ENCODE results near the gene ACSL1.
A peak's percentile ranks its signal among the peaks of the same experiment; 100 is the strongest.

ACSL1 gene

DNA sequence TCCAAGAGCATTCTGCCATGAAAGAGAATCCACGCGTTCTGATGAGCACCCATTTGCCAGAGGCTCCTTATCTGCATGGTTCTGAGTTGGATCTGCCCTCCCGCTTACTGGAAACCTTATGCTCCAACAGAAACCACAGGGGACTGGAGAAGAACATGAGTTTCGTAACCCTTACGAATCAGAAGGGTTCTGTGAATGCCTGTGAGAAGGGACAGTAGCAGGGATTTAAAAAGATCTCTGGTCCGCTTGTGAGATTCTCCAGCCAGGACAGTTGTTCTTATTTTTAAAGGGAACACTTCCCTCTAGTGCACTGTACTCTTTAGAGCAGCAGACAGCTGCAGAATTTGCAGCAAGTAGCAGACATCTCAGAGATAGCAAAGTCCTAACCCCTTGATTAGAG lies 69.4 kb downstream of the ACSL1 start:
- peak; percentile 74 for DNase-seq (ENCODE audit: low read depth)
- TF ChIP-seq, protein P1, sequence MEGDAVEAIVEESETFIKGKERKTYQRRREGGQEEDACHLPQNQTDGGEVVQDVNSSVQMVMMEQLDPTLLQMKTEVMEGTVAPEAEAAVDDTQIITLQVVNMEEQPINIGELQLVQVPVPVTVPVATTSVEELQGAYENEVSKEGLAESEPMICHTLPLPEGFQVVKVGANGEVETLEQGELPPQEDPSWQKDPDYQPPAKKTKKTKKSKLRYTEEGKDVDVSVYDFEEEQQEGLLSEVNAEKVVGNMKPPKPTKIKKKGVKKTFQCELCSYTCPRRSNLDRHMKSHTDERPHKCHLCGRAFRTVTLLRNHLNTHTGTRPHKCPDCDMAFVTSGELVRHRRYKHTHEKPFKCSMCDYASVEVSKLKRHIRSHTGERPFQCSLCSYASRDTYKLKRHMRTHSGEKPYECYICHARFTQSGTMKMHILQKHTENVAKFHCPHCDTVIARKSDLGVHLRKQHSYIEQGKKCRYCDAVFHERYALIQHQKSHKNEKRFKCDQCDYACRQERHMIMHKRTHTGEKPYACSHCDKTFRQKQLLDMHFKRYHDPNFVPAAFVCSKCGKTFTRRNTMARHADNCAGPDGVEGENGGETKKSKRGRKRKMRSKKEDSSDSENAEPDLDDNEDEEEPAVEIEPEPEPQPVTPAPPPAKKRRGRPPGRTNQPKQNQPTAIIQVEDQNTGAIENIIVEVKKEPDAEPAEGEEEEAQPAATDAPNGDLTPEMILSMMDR (IDR thresholded peaks at IDR 0.05; ENCODE audit: low read length, missing control alignments), result no peak

DNA sequence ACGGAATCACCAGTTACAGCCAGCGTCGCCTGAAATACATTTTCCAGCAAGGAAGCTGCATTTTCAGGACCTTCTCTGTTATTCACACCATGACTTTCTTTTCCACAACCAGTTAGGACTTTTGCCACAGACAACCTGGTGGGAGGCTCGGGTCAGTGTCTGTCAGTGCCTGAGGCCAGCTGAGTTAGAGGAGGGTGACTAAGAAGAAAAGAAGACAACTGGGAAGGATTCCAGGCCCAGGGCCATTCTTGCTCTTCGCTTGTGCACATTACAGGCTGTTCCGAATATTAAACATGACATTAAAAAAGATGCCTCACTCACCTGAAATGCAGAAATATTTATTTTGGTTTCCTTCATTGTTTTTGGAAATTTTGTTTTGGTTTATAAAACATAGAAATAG lies 70.5 kb downstream of the ACSL1 start:
- TF ChIP-seq, protein P1 (IDR thresholded peaks at IDR 0.05; ENCODE audit: low read length, missing control alignments), result no peak
- peak; percentile 38 for DNase-seq (ENCODE audit: low read depth)
- H3K4me3 ChIP-seq (replicated peaks; ENCODE audit: low read depth, low read length), result no peak overlapping the region

More for the DNA sequence above, 69.4 kb downstream of the ACSL1 start:
- H3K4me3 ChIP-seq (replicated peaks; ENCODE audit: low read depth, low read length), result no peak overlapping the region

DNA sequence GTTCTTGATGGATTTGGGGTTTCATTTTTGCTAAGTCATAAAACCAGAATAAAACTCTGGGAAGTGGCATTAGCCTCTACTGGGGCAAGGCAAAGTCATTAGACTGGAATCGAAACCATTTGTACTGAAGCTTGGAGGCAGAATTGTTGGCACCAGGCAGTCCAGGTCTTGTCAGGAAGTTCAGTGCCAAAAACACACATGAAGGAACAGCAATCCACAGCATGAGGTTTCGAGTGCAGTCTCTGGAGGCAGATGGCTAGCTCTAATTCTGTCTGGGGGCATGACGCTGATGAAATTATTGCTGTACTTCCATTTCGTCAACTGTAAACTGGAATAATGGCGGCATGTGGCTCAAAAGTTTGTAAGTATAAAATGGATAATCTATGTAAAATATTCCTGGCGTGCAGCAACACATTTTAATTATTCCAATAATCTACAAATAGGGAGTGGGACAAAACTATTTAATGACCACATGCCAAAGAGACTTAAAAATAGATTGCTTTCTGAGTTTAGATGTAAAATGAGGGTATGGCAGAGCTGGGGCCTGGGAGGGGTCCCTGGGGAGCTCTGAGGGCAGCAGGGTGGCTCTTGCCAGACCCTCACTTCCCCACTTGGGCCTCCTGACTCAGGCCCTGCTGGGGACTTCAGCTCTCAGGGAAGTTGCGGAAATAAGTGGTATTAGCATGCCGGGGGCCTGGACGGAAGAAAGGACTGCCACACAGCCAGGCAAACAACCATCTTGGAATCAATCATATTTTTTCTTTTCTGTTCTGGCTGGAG lies 73.1 kb downstream of the ACSL1 start:
- H3K4me3 ChIP-seq (replicated peaks; ENCODE audit: low read depth, low read length), result no peak overlapping the region
- TF ChIP-seq, protein P1 (IDR thresholded peaks at IDR 0.05; ENCODE audit: low read length, missing control alignments), result no peak
- DNase-seq (ENCODE audit: low read depth), result no peak

DNA sequence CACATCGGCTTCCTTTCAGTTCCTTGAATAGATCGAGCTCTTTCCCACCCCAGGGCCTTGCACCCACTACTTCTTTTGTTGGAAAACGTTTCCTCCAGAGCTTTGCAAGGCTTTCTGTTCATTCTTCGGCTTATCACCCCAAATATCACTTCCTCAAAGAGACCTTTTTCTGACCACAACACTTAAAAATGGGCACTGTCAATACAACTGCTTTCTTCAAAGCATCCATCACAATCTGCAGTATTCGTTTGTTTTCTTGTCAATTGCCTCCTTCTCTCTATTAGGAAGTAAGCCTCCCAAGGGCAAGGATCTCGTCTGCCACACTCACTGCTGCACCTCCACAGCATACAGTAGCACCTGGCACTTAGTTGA lies 74.2 kb downstream of the ACSL1 start:
- TF ChIP-seq, protein P1 (IDR thresholded peaks at IDR 0.05; ENCODE audit: low read length, missing control alignments), result no peak
- DNase-seq (ENCODE audit: low read depth), result no peak
- H3K4me3 ChIP-seq (replicated peaks; ENCODE audit: low read depth, low read length), result no peak overlapping the region

DNA sequence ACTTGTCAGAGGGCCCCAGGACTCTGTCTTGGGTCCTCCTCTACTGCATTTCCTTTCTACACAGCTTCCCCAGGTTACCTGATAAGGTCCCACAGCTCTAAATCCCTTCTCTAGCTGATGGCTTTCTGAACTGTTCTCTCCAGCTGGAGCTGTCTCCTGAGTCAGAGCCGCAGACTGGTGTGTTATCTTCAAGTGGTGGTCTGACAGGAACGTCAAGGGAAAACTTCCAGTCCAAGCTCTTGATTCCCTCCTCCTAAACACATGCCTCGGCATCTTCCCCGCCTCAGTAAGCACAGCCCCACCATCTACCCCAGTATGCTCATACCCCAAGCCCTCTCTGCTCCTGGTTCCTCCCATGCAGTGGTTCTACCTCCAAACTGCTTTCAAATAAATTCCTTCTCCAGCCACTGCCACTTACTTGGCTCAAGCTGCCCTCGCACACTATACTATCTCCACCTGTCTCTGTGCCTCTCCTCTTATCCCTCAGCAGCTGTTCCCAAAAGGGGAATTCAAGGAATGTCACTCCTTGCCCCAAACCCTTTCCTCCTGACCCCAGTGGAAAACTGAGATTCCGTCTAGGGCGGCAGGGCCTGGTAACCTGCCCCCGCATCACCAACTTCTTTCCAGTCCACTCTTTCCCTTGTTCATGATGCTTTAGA lies 74.7 kb downstream of the ACSL1 start:
- TF ChIP-seq, protein P1 (IDR thresholded peaks at IDR 0.05; ENCODE audit: low read length, missing control alignments), result no peak
- H3K4me3 ChIP-seq (replicated peaks; ENCODE audit: low read depth, low read length), result no peak overlapping the region
- DNase-seq (ENCODE audit: low read depth), result peak; percentile 39

DNA sequence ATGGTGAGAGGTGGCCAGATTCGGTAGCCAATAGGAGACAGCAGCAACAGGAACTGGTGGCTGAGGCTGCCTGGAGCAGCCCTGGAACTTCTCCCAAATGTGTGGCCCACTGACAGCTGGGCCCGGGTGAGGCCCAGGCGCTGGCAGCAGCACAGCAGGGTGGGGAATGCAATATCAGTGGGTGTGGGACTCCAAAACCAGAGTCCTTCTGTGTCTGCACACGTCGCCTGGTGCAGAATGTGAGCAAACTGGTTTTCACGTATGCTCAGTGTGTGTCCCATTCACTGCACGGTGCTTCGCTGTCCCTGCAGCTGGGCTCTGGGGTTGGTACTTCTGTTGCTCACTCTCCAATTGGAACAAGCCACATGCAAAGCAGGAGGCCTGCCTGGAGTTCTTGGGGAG lies 77.5 kb downstream of the ACSL1 start:
- no peak for DNase-seq (ENCODE audit: low read depth)
- H3K4me3 ChIP-seq (replicated peaks; ENCODE audit: low read depth, low read length), result no peak overlapping the region
- TF ChIP-seq, protein P1 (IDR thresholded peaks at IDR 0.05; ENCODE audit: low read length, missing control alignments), result no peak

Measured in fibroblast of pulmonary artery (primary cell).